ENCODE results near the gene FHOD3.

DNA sequence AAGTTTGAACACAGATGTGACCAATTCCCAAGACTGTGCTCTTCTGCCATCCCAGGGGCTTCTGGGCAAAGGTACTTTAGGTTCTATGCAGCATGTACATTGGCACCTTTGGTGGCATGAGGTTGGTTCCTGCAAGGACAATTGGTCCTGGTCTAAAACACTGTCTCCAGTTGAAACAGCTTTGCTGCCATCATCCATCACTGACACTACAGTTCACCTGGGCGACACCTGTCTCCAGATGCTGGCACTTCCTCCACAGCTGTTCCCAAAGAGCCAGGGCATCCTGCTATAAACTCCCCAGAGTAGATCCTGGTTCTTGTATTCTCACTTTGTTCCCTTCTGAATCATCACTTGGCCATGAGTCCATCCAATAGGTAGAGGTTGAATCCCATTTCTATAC is 60.6 kb downstream of the FHOD3 start:
- TF ChIP-seq, protein P1, sequence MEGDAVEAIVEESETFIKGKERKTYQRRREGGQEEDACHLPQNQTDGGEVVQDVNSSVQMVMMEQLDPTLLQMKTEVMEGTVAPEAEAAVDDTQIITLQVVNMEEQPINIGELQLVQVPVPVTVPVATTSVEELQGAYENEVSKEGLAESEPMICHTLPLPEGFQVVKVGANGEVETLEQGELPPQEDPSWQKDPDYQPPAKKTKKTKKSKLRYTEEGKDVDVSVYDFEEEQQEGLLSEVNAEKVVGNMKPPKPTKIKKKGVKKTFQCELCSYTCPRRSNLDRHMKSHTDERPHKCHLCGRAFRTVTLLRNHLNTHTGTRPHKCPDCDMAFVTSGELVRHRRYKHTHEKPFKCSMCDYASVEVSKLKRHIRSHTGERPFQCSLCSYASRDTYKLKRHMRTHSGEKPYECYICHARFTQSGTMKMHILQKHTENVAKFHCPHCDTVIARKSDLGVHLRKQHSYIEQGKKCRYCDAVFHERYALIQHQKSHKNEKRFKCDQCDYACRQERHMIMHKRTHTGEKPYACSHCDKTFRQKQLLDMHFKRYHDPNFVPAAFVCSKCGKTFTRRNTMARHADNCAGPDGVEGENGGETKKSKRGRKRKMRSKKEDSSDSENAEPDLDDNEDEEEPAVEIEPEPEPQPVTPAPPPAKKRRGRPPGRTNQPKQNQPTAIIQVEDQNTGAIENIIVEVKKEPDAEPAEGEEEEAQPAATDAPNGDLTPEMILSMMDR (IDR thresholded peaks at IDR 0.05; ENCODE audit: low read depth, low read length) = no peak
- TF ChIP-seq POLR2A (IDR thresholded peaks at IDR 0.05; ENCODE audit: extremely low read depth, insufficient read length) (no peak), MYC (IDR thresholded peaks at IDR 0.05; ENCODE audit: low read depth, low read length) (no peak)
- TF ChIP-seq, protein P2, sequence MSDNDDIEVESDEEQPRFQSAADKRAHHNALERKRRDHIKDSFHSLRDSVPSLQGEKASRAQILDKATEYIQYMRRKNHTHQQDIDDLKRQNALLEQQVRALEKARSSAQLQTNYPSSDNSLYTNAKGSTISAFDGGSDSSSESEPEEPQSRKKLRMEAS (IDR thresholded peaks at IDR 0.05; ENCODE audit: low read depth, low read length) = no peak
